B cell (primary cell): ENCODE data around the gene TNFRSF1B. TPM values are rescaled to one million over a fixed set of nuclear protein-coding genes. Genes with fewer than 3 reads are reported as not detected.

Experiments used
- ATAC-seq: fragments of 200-7000 bp; cut with Tn5 transposase; one replicate; pipeline ENCODE4 v1.10.0; 2021; ENCODE audit warnings: low read depth, mild to moderate bottlenecking, moderate number of reproducible peaks, moderate library complexity
- CTCF ChIA-PET: fragments of 350-600 bp; sonication (Branson Sonifier 250); formaldehyde crosslinking; loops from one replicate; lab custom pipeline; 2021; ENCODE audit warnings: antibody characterized with exemption, inconsistent platforms; lab: Charles Lee
- POLR2A ChIA-PET: fragments of 350-600 bp; sonication (Branson Sonifier 250); formaldehyde crosslinking; loops from one replicate; lab custom pipeline; 2021; ENCODE audit warnings: antibody characterized with exemption; lab: Charles Lee
- DNase-seq: peaks from one replicate; pipeline ENCODE4 v3.0.0; 2013
- H2AFZ ChIP-seq: 2 replicates; pipeline ENCODE4 v1.6.1; 2012; ENCODE audit warnings: mild to moderate bottlenecking, low read depth, low read length; ENCODE audit not compliant: insufficient read depth, poor library complexity, severe bottlenecking
- H3K27ac ChIP-seq, 2 donors: 1 replicate in 1 of 2; 2 replicates in 1 of 2; pipeline ENCODE4 v1.5.1; 2012 to 2013; ENCODE audit warnings: low read length in 2 of 2, mild to moderate bottlenecking in 2 of 2, moderate library complexity in 1 of 2
- H3K27me3 ChIP-seq, 4 experiments: fragments of 200-600 bp in 1 of 4; sonication (generic) in 1 of 4; replicated peaks in 1 of 4; 1 replicate in 2 of 4; 2 replicates in 2 of 4; pipeline versions ENCODE4 v1.6.1 to v1.7.0; 2013 to 2016; ENCODE audit warnings: low read length in 3 of 4, mild to moderate bottlenecking in 2 of 4, mixed read lengths in 1 of 4, moderate library complexity in 1 of 4; ENCODE audit not compliant: insufficient read depth in 4 of 4, control insufficient read depth in 3 of 4; ENCODE audit errors: control extremely low read depth in 1 of 4
- H3K36me3 ChIP-seq, 2 experiments: replicated peaks in 1 of 2; 1 replicate in 1 of 2; 2 replicates in 1 of 2; pipeline versions ENCODE4 v1.6.1 to v1.7.1; 2013; ENCODE audit warnings: low read length in 1 of 2; ENCODE audit not compliant: insufficient read depth in 2 of 2, control insufficient read depth in 1 of 2; ENCODE audit errors: control extremely low read depth in 1 of 2, extremely low read depth in 1 of 2
- H3K4me1 ChIP-seq, 2 donors: fragments of 200-600 bp in 1 of 2; sonication (generic) in 1 of 2; 1 replicate in 1 of 2; 2 replicates in 1 of 2; pipeline versions ENCODE4 v1.5.1 to v1.6.1; 2013 to 2017; ENCODE audit warnings: low read length in 2 of 2; ENCODE audit not compliant: control insufficient read depth in 2 of 2, insufficient read depth in 2 of 2
- H3K4me2 ChIP-seq: replicated peaks from 2 replicates; pipeline ENCODE3; 2012; ENCODE audit warnings: mild to moderate bottlenecking, low read depth, low read length; ENCODE audit not compliant: poor library complexity, severe bottlenecking
- H3K4me3 ChIP-seq, 5 experiments: fragments of 200-600 bp in 1 of 5; sonication (generic) in 1 of 5; 1 replicate in 3 of 5; 2 replicates in 2 of 5; pipeline versions ENCODE4 v1.5.1 to v1.7.0; 2011 to 2016; ENCODE audit warnings: low read length in 4 of 5, mild to moderate bottlenecking in 4 of 5, low read depth in 2 of 5, control low read depth in 1 of 5, moderate library complexity in 1 of 5; ENCODE audit not compliant: insufficient read depth in 1 of 5; ENCODE audit errors: control extremely low read depth in 1 of 5, extremely low read depth in 1 of 5
- H3K79me2 ChIP-seq: fragments of 200-600 bp; sonication (generic); one replicate; pipeline ENCODE4 v1.6.0; 2016; ENCODE audit warnings: low read length; ENCODE audit not compliant: control insufficient read depth, insufficient read depth
- H3K9ac ChIP-seq: fragments of 200-600 bp; sonication (generic); 2 replicates; pipeline ENCODE4 v1.6.1; 2017; ENCODE audit warnings: mild to moderate bottlenecking, low read length, moderate library complexity
- H3K9me3 ChIP-seq, 3 donors: one replicate each; pipeline versions ENCODE4 v1.6.1 to v1.7.1; 2013; ENCODE audit warnings: low read length in 2 of 3; ENCODE audit not compliant: control insufficient read depth in 2 of 3, insufficient read depth in 1 of 3; ENCODE audit errors: control extremely low read depth in 1 of 3
- H4K20me1 ChIP-seq: 2 replicates; pipeline ENCODE4 v1.6.0; 2012; ENCODE audit warnings: mild to moderate bottlenecking, low read length; ENCODE audit not compliant: insufficient read depth, control insufficient read depth, poor library complexity, severe bottlenecking
- H3K27ac Mint-ChIP-seq: one replicate; pipeline ENCODE4 v1.8.0; 2021; ENCODE audit warnings: mixed read lengths
- H3K27me3 Mint-ChIP-seq: one replicate; pipeline ENCODE4 v1.8.0; 2021; ENCODE audit warnings: mixed read lengths
- H3K4me1 Mint-ChIP-seq: one replicate; pipeline ENCODE4 v1.8.0; 2021; ENCODE audit warnings: mixed read lengths
- H3K4me3 Mint-ChIP-seq: one replicate; pipeline ENCODE4 v1.8.0; 2021; ENCODE audit warnings: mixed read lengths
- H3K9me3 Mint-ChIP-seq: one replicate; pipeline ENCODE4 v1.8.0; 2022; ENCODE audit warnings: mixed read lengths; ENCODE audit not compliant: insufficient read depth
- CTCF ChIP-seq: fragments of 200-600 bp; IDR thresholded peaks from one replicate; pipeline ENCODE4 v1.8.0; 2022; ENCODE audit warnings: antibody characterized with exemption, mild to moderate bottlenecking
- EZH2 ChIP-seq: IDR thresholded peaks from 2 replicates; pipeline ENCODE4 v1.6.1; 2012; ENCODE audit warnings: borderline replicate concordance, low read depth, mild to moderate bottlenecking, moderate library complexity, low read length; ENCODE audit not compliant: insufficient read depth, poor library complexity, severe bottlenecking
- WGBS: methylation state at CpG from one replicate; pipeline ENCODE4 v1.1.5; 2013; ENCODE audit warnings: missing lambda C conversion rate; ENCODE audit not compliant: insufficient coverage; 5-methylcytosine and 5-hydroxymethylcytosine counted together
- intact Hi-C: fragments of 100-400 bp; cut with micrococcal nuclease; formaldehyde crosslinking; loops from one replicate; pipeline ENCODE4 v1.10.0; 2022
- polyA plus RNA-seq: library from polyadenylated mRNA; depleted of rRNA; stranded (reverse); fragments of >200 nt; gene quantifications from 2 replicates; pipeline ENCODE4 v1.2.3, GENCODE V29; 2012
- total RNA-seq, 2 donors: library from RNA; stranded (reverse); fragments of 120-200 nt in 1 of 2; gene quantifications; 1 replicate in 1 of 2; 2 replicates in 1 of 2; pipeline versions ENCODE4 v1.2.3 to v1.2.4, GENCODE V29; 2013 to 2022

TNFRSF1B gene
- total and polyA plus RNA-seq, 2 donors (not counting 1 experiment from before 2014, with no cell fraction given): 37.7 to 99.4 TPM

DNA sequence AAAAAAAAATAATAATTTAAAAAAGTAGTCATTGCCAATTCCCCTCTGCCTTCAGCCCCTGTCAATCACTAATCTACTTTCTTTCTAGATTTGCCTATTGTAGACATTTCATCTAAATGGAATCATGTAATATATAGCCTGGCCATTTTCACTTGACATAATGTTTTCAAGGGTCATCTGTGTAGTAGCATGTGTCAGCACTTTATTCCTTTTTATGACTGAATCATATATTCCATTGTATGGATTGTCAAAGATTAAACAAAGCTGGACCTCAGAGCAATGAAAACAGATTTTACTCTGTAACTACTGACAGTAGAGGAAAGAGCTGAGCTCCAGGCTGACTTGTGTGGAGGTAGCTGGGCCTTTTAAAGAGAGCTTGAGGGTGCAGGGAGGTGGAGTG is 78.9 kb downstream of the TNFRSF1B start:
- Histone ChIP-seq H3K27ac (no peak overlapping the region), H4K20me1 (peaks cover 8% of the 10 kb centered on the region), H3K79me2 (no peaks in the 10 kb centered on the region), H3K4me3 (no peak overlapping the region), H3K9ac (no peak overlapping the region), H3K4me1 (no peaks in the 10 kb centered on the region), H3K36me3 (peaks cover 12 to 70% of the 10 kb centered on the region in 2 experiments), H2AFZ (no peak overlapping the region), H3K9me3 (no peaks in the 10 kb centered on the region), H3K27me3 (no peaks in the 10 kb centered on the region), H3K4me2 (no peak overlapping the region)
- no peaks in the 10 kb centered on the region for H3K27me3 Mint-ChIP-seq
- TF ChIP-seq EZH2 (no peak), CTCF (no peak)
- no peak overlapping the region for H3K27ac Mint-ChIP-seq
- ChIA-PET CTCF (interaction anchor here (2.7 to 11.0 kb wide), 2 partner anchors 35 to 124 kb away, joined by 16 to 128 read pairs; no protein-coding TSS in a partner anchor), POLR2A (no interaction called here)
- no peak overlapping the region for H3K4me3 Mint-ChIP-seq
- DNase-seq (no peak), ATAC-seq (no peak)
- H3K9me3 Mint-ChIP-seq: no peaks in the 10 kb centered on the region
- intact Hi-C loops: no loop called here
- H3K4me1 Mint-ChIP-seq: no peaks in the 10 kb centered on the region

DNA sequence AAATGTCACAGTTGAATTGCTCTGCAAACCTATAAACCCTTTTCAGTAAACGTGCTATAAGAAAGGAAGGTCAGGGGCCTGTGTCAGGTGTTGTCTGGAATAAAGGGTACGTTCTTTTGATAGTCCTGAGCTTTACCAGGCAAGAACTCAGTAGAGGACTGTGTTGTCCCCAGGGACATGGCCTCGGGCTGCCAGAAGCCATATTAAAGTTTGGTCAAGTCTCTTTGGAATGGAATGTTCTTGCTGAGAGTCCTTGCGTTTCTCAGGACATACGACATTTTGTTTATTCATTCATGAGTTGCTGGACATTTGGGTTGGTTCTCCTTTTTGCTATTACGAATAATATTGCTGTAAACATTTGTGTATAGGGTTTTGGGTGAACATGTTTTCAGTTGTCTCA is 79.8 kb downstream of the TNFRSF1B start:
- ChIA-PET CTCF (interaction anchor here (11.0 kb wide), 1 partner anchor 124 kb away, joined by 128 read pairs; no protein-coding TSS in a partner anchor), POLR2A (interaction anchor here (0.7 kb wide), 1 partner anchor 226 kb away, joined by 4 read pairs; no protein-coding TSS in a partner anchor)
- Histone ChIP-seq H3K4me1 (no peaks in the 10 kb centered on the region), H2AFZ (no peak overlapping the region), H3K27ac (no peak overlapping the region), H3K79me2 (no peaks in the 10 kb centered on the region), H4K20me1 (peaks cover 8% of the 10 kb centered on the region), H3K27me3 (no peaks in the 10 kb centered on the region), H3K36me3 (peaks cover 12 to 73% of the 10 kb centered on the region in 2 experiments), H3K9ac (no peak overlapping the region), H3K9me3 (no peaks in the 10 kb centered on the region), H3K4me2 (no peak overlapping the region), H3K4me3 (no peak overlapping the region)
- intact Hi-C loops: no loop called here
- 98% methylated on average over 5 of the region's 6 CpGs for WGBS
- H3K9me3 Mint-ChIP-seq: no peaks in the 10 kb centered on the region
- ATAC-seq (no peak), DNase-seq (no peak)
- no peak overlapping the region for H3K4me3 Mint-ChIP-seq
- no peak overlapping the region for H3K27ac Mint-ChIP-seq
- no peaks in the 10 kb centered on the region for H3K27me3 Mint-ChIP-seq
- TF ChIP-seq CTCF (no peak), EZH2 (no peak)
- no peaks in the 10 kb centered on the region for H3K4me1 Mint-ChIP-seq
